ENCODE data around the gene ERN1.

ERN1 gene

GRCh38 chr17:63996430-63997182 is 133.3 kb downstream of the ERN1 start:
- Histone ChIP-seq H3K36me3 (ENCODE audit: insufficient read depth, low read length) (no peaks in the 10 kb centered on the region), H4K20me1 (ENCODE audit: insufficient read depth, low read length, poor library complexity, severe bottlenecking) (no peaks in the 10 kb centered on the region), H3K4me1 (ENCODE audit: insufficient read depth, low read length, poor library complexity, severe bottlenecking) (peaks cover 13% of the 10 kb centered on the region), H3K4me2 (ENCODE audit: low read depth, low read length, poor library complexity, severe bottlenecking) (no peak overlapping the region), H2AFZ (ENCODE audit: low read length) (no peak overlapping the region), H3K27me3 (ENCODE audit: insufficient read depth, low read length, poor library complexity, severe bottlenecking) (no peaks in the 10 kb centered on the region), H3K79me2 (ENCODE audit: insufficient read depth, low read length) (no peaks in the 10 kb centered on the region), H3F3A (ENCODE audit: low read depth) (no peaks in the 10 kb centered on the region), H3K9ac (ENCODE audit: low read depth, low read length, poor library complexity, severe bottlenecking) (no peak overlapping the region), H3K9me3 (ENCODE audit: insufficient read depth, low read depth, low read length) (no peaks in the 10 kb centered on the region), H3K9me2 (replicated peaks; ENCODE audit: low read depth, low read length) (no peaks in the 10 kb centered on the region), H3K4me3 (ENCODE audit: low read length, poor library complexity, severe bottlenecking) (no peak overlapping the region)
- TF ChIP-seq EZH2phosphoT487 (IDR thresholded peaks at IDR 0.05; ENCODE audit: borderline replicate concordance) (no peak), CTCF (conservative IDR thresholded peaks at IDR 0.05; ENCODE audit: low read length) (no peak)

- H3K27me3 ChIP-seq (ENCODE audit: insufficient read depth, low read length, poor library complexity, severe bottlenecking), result no peaks in the 10 kb centered on the region
- H4K20me1 ChIP-seq (ENCODE audit: insufficient read depth, low read length, poor library complexity, severe bottlenecking), result no peaks in the 10 kb centered on the region
- peaks cover 15% of the 10 kb centered on the region for H3K4me1 ChIP-seq (ENCODE audit: insufficient read depth, low read length, poor library complexity, severe bottlenecking)
- no peak overlapping the region for H2AFZ ChIP-seq (ENCODE audit: low read length)
- no peaks in the 10 kb centered on the region for H3K9me2 ChIP-seq (replicated peaks; ENCODE audit: low read depth, low read length)
- H3K9me3 ChIP-seq (ENCODE audit: insufficient read depth, low read depth, low read length), result no peaks in the 10 kb centered on the region
- no peak overlapping the region for H3K4me2 ChIP-seq (ENCODE audit: low read depth, low read length, poor library complexity, severe bottlenecking)
- no peaks in the 10 kb centered on the region for H3K79me2 ChIP-seq (ENCODE audit: insufficient read depth, low read length)
- no peak overlapping the region for H3K4me3 ChIP-seq (ENCODE audit: low read length, poor library complexity, severe bottlenecking)
- no peaks in the 10 kb centered on the region for H3K36me3 ChIP-seq (ENCODE audit: insufficient read depth, low read length)
- no peaks in the 10 kb centered on the region for H3F3A ChIP-seq (ENCODE audit: low read depth)
- H3K9ac ChIP-seq (ENCODE audit: low read depth, low read length, poor library complexity, severe bottlenecking), result no peak overlapping the region
- TF ChIP-seq EZH2phosphoT487 (IDR thresholded peaks at IDR 0.05; ENCODE audit: borderline replicate concordance) (no peak), CTCF (conservative IDR thresholded peaks at IDR 0.05; ENCODE audit: low read length) (no peak)
These were observed 134.3 kb downstream of the ERN1 start for GRCh38 chr17:63995626-63996025.

GRCh38 chr17:63993368-63993985 is 136.5 kb downstream of the ERN1 start:
- Histone ChIP-seq H3K79me2 (ENCODE audit: insufficient read depth, low read length) (no peaks in the 10 kb centered on the region), H4K20me1 (ENCODE audit: insufficient read depth, low read length, poor library complexity, severe bottlenecking) (no peaks in the 10 kb centered on the region), H3K9me2 (replicated peaks; ENCODE audit: low read depth, low read length) (no peaks in the 10 kb centered on the region), H2AFZ (ENCODE audit: low read length) (no peak overlapping the region), H3K4me1 (ENCODE audit: insufficient read depth, low read length, poor library complexity, severe bottlenecking) (peaks cover 22% of the 10 kb centered on the region), H3K9me3 (ENCODE audit: insufficient read depth, low read depth, low read length) (no peaks in the 10 kb centered on the region), H3K9ac (ENCODE audit: low read depth, low read length, poor library complexity, severe bottlenecking) (no peak overlapping the region), H3F3A (ENCODE audit: low read depth) (no peaks in the 10 kb centered on the region), H3K4me3 (ENCODE audit: low read length, poor library complexity, severe bottlenecking) (no peak overlapping the region), H3K27me3 (ENCODE audit: insufficient read depth, low read length, poor library complexity, severe bottlenecking) (no peaks in the 10 kb centered on the region), H3K36me3 (ENCODE audit: insufficient read depth, low read length) (no peaks in the 10 kb centered on the region), H3K4me2 (ENCODE audit: low read depth, low read length, poor library complexity, severe bottlenecking) (no peak overlapping the region)
- TF ChIP-seq CTCF (conservative IDR thresholded peaks at IDR 0.05; ENCODE audit: low read length) (no peak; the same call in 1 of the 2 replicates), EZH2phosphoT487 (IDR thresholded peaks at IDR 0.05; ENCODE audit: borderline replicate concordance) (no peak)
